HS-27A (cell line): ENCODE data around the gene ARAP1.

Experiments used
- DNase-seq: peaks from one replicate; pipeline ENCODE4 v3.0.0-alpha.2; 2012; ENCODE audit warnings: low read depth, missing footprints

ARAP1 gene

DNA sequence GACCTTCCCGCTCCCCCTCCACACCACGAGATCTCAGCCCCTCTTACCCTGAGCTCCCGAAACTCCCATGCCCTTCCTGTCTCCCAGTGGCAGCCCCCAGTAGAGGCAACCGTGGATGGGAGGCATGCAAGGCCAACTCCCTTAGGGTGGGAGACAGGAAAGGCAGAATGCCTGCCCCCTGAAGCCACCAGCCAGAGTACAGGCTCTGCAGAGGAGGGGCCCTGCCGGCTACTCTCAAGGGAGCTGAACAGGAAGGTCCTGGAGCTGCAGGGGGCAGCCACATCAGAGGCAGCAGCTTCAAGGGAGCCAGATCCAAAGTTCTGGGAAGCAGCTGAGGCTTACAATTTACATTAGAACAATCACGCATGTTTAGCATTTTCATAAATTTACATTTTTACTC lies 116.3 kb downstream of the ARAP1 start:
- DNase-seq: no peak

DNA sequence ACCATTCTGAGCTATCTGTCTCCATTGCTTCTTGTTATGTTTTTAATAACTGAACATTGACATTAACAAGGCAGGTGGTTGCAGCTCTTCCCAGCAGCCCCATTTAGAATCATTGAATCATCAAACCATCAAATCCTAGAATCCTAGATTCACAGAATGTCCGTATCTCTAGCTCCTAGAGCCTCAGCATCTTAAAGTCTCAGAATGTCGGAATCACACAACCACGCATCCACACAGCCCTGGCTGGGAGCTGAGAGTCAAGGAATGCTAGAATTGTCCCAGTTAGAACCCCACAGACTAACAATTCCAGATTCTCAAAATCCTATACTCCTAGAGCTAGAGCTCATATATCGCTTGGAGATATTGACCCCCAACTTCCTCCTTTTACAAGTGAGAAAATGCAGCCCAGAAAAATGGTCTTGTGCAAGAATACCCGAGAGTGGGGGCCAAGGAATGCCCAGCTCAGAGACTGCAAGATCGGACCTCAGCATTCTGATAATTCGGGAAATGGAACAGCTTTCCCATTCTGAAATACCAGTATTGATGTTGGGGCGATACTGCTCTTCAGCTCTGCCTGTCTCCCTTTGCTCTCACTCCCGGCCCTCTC lies 116.8 kb downstream of the ARAP1 start:
- no peak for DNase-seq
